Measurements from ENCODE around the gene LDLRAD3.
"Not testable (repeated sequence)": the region's sequence is repeated elsewhere in the genome, so short reads cannot be mapped to it uniquely, and the experiment has no call there.

LDLRAD3 gene

DNA sequence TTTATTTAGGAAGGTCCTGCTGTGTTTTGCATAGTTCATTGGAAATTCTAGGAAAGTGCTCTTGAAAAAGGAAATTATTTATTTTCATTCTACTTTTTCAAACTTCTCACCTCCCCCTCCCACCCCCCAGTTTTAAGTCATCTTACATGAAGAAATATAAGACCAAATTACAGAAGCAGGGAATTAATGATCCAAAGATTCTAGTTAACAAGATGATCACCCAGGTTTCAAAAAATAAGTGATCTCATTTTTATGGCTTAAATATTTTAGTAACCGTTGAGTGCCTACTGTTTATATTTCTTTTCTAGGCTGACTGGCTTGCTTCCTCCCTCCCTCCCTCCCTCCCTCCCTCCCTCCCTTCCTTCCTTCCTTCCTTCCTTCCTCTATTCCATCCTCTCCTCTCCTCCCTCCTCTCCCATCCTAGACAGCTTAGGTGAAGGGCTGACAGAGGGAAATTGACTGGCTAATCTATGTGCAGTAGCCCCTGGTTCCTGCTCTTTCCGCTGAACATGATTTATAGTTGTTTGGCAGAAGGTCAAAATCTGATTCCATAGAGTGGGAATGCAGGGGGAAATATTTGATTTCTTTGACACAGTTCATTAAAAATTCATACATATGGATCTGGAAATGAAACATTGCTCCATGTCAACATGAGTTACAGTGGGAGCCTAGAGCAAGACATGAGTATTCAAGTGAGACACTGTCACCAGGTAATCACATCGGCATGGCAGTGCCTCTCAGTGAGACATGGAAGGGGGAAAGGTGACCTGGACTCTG lies 221.9 kb downstream of the LDLRAD3 start:
- DNase-seq: peak; percentile 76

DNA sequence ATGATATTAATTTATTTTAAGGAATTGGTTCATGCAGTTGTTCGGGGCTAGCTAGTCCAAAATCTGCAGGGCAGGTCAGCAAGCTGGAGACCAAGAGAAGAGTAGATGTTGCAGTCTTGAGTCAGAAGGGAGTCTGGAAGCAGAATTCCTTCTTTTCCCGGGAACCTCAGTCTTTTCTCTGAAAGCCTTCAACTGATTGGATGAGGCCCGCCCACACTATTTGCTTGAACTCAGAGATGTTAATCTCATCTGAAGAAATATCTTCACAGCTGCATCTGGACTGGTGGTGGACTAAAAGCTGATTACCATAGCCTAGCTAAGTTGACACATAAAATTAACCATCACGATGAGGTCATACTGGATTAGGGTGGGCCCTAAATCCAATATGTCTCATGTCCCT lies 223.2 kb downstream of the LDLRAD3 start:
- DNase-seq: no peak

DNA sequence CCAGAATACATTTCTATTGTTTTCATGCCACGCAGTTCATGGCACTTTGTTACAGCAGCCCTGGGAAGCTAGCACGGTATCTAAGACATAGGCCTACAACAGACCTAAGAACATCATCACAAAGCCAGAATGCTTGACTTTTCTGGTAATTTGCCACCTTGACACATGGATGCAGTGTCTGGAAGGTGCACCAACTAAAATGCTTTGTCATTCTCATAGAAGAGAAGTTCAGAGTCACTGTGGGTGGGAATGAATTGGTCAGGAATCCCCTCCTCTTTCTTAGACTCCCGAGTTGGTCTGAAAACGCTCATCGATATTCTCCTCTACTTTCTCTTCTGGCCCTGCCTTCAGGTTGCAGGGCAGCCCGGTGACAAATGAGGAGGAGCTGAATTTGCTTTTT lies 223.9 kb downstream of the LDLRAD3 start:
- DNase-seq: no peak

DNA sequence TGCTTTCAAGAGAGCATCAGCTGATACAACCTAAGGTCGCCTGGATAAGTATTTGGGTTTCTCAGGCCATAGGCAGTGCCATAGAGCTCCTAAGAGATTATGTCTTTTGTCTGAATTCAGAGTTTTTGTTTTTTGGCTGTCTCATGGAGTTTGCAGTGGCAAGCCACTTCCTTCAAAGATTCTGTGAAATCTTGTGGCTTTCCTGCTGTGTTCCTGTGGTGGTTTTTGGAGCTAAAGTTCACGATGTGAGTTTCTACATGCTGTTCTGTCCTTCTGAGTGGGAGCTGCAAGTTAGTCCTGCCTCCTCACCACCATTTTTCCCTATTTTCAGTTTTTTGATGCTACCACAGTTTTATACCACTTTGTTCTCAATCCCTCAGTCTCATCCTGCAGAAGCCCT lies 234.0 kb downstream of the LDLRAD3 start:
- DNase-seq: no peak

DNA sequence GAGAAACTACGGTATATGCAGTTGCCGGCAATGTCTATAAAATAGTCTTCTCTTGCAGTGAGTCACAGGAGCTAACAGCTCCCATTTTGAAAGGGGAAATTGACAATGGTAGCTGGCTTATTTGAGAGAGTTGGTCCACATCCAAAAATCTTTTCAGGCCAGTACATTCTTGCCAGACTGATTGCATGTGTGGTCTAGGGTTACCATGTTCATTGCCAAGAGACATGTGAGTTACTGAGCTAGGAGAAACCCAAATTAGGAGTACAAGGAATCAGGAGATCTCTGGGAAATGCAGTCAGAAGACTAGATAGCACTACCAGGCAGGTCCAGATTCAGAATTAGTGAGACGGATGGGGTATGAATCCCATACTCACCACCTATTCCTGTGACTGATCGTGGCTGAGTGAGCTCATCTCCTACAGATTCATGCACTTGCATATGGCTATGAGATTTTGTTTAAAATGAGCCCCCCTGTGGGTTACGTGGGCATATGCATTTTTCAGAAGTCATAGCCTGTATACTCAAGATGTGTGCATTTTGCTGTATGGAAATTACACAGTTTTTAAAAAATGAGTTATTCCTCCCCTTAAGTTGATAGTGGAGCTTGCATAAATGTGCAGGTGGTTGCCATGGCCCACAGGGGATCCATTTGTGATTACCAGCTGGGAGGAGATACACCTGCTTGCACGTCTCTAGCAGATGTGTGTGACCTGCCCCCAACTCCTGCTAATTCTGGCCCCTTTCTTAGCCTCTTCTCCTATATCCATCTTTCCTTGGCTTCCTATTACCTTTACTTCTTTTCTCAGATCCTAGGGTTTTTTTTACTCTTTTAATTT lies 242.7 kb downstream of the LDLRAD3 start:
- peak; percentile 75 for DNase-seq

DNA sequence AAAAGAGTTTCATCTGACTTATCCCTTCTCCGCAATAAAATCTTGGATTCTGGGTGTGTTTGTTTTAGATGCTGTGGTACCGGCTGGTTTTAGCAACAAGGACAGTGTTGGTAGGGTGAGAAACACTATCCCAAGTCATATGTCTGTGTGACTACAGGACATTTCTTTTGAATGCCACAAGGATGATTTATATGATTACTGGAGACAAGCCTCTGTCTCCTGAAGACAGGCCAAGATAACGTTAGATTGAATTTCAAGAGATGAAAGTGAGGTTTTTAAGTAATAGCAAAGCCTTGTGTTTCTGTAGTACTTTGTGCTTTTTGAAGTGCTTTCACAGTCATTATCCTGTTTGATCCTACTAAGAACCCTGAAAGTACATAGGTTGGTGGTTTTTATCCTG lies 243.8 kb downstream of the LDLRAD3 start:
- DNase-seq: no peak

DNA sequence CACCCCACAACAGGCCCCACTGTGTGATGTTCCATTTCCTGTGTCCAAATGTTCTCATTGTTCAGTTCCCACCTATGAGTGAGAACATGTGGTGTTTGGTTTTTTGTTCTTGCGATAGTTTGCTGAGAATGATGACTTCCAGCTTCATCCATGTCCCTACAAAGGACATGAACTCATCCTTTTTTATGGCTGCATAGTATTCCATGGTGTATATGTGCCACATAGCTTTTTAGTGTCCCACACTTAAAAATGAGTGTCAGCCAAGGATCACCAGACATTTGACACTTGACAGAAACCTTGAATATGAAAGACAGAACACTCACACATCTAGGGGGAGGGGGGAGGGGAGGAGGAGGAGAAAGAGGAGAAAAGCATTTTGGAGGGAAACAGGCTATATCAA lies 245.9 kb downstream of the LDLRAD3 start:
- DNase-seq: not testable (repeated sequence)

DNA sequence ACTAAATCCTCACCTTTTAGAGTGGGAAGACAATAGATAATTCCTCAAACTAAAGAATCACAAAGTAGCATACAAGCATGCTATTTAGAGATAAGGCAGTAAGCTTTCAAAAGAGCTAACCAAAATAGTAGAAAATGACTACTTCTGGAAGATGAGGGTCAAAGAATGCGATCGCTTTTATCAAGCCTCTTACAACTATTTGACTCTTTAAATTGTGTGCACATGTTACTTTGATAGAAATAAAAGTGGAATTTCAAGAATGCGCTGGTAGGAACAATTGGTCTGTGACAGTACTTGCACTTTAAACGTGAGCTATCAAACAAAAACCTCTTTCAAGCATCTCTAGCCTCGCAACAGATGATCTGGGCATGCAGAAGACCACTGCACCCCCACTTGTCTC lies 248.1 kb downstream of the LDLRAD3 start:
- DNase-seq: no peak

DNA sequence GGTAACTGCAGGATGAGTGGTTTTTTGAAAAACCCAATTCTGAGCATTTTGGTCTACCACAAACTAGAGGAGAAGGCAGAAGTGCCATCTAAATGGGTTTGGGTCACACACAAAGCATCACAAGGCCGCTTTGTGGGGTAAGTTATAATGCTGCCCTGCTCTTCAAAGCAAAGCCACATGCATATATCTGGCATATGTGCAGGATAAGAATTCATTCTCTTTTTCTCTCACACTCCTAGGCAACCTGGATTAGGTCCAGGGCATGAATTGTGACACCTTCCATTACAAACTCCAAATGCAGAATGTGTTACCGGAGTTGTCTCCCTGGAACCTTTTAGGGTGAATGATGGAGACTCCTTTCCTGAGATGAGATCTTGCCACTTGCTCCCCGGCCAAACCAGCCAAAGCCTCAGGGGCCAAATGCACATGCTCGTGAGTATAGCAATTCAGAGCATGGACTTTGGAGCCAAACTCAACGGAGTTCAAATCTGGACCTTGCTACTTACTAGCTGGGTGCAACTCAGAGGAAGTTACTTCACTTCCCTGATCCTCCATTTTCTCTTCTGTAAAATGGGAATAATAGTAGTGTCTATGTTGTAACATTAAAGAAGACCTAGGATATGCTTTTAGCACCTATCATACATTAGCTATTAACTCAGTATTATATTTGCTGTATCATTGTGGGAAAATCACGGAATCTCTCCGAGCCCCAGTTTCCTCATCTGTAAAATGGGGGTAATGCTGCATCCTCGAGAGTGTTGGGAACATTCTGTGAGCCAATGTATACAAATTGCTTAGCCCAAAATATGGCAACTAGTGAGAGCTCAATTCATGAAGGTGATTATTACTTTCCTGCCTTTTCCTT lies 248.8 kb downstream of the LDLRAD3 start:
- DNase-seq: no peak

DNA sequence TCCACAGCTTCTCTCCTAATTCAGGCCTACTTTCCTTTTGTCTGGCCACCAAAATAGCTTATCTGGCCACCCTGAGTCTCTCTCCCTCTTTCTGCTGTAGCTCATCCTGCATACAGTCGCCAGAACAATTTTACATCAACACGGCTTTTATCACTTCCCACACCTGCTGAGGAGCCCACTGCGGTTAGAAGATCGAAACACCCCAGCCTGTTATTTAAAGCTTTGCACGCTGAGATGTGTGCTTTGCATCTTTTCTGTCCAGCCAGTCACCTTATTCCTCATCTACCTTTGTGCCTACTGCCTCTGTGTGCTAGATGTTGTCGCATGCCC lies 249.4 kb downstream of the LDLRAD3 start:
- DNase-seq: no peak

DNA sequence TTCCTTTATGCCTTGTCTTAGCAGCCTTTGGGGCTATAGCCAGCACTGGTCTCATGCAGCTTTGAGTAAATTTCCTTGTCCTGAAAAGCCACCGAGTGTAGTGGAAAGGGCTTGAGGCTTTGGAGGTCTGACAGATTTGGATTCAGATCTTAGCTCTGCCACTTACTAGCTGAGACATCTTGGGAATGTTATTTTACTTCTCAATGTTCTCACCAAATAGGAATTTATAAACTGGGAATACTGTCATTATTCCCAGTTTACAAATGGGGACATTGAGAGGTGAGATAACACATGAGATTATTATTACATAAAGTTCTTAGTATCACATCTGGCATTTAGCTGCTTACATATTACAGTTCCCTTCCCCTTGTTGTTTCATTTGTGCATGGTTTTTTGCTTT lies 249.9 kb downstream of the LDLRAD3 start:
- peak; percentile 11 for DNase-seq

DNA sequence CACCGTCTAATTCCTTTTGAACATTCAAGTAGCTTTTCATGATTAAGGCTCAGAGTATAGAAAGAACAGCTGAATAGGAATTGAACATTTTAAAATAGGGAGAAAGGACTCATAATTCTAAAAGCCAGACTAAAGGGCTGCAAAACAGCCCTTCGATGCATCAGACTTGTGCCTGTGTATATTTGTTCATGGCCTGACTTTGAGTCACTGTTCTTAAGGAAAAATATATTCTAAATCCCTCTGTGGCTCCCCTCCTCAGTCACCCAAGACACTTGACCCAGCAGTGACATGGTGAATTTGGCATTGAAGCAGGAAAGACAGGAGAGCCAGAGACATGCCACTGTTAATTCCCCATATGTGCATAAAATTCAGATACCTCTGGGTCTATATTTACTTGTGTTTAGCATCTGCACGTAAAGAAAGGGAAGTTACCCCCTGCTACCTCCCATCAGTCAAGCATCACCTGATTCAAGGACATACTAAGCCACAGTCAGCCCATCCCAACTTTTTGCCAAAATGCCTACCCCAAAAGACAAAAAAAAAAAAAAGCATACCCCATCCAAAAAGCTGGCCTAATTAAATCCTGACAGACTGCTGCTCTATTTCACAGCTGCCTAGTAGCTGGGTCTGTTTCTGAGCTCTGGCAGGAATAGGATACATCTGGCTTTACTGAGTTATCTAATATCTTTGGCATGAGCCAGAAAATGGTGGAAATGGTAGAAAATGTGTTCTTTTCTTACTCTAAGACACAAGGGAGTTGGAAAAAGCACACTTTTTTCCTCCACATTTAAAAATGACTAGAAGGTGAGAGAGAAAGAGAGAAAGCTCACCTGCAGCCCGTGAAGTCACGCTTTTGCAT lies 251.9 kb downstream of the LDLRAD3 start:
- DNase-seq: peak; percentile 14

DNA sequence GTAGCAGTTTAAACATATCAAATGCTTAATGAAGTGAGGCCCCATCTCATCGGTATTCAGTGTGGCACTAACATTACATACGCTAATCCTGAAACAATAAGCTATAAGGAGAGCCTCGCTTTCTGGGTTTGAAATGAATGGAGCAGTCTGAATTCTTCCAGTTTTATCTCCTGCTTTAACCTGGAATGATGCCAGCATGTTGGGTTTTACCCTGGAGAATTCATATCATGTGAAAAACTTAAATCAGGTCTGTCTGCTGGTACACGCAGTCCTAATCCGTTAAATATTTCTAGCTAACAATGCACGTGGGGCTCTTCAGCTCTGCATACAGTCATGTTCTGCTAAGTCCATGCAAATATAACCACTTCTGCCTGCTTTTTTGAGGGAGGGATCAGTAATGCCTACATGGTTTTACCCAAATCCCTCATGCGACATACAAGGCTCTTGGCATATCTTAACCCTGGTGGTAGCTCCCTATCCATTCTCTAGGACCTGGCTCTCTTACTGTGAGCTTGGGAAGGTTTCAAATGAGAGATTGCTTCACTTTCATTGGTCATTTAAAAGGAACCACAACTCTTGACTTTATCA lies 252.6 kb downstream of the LDLRAD3 start:
- DNase-seq: peak; percentile 41

DNA sequence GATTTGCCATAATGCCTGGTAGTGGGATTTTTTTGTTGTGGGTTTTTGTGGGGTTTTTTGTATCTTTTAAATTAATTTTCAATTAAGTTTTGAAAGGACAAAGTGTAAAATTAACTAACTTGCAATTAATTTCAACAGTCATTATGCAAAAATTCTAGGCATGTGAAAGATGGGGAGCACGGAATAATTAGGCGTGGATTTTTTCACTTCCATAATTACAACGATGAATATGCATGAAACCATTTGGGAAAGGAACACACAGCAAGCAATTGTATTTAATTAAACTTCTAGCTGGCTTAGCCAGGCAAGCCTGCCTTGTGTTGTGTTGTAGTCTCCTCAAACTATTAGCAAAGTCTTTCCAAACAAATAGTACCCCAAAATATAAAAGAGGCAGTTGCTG lies 257.5 kb downstream of the LDLRAD3 start:
- DNase-seq: no peak

DNA sequence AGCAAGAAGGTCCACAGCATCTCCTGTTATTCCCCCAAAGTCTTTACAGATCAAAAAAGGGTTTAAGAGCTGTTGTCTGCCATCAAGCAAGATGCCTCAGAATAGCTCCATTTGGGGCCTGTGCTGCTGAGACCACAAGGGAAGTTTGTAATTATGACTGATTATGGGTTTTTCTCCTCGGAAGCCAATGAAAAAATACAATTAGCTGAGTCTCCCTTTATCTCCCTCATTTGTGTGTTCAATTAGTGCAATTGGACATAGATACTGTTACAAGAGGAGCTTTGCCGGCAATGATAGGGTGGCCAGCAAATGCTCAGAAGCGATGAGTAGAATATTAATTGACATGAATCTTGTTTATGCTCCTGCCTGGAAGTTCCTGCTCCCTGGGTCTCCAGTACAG lies 261.7 kb downstream of the LDLRAD3 start:
- no peak for DNase-seq

DNA sequence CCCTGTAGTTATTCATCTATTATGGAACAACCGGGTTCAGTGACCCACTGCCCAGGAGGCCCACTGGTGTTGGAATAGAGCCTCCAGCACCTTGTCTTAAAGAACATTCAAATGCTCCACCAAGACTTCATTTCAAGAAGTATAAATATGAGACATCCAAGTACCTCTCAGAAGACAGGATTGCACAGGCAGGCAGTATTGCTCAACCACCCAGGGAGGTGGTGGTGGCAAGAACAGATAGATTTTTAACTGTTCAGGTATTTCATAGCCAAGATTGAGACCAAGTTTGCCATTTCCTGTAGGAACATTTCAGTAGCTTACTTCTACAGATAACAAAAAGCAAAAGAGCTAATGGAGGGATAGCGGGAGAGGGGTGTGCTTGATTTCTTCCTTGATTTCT lies 266.7 kb downstream of the LDLRAD3 start:
- DNase-seq: no peak

DNA sequence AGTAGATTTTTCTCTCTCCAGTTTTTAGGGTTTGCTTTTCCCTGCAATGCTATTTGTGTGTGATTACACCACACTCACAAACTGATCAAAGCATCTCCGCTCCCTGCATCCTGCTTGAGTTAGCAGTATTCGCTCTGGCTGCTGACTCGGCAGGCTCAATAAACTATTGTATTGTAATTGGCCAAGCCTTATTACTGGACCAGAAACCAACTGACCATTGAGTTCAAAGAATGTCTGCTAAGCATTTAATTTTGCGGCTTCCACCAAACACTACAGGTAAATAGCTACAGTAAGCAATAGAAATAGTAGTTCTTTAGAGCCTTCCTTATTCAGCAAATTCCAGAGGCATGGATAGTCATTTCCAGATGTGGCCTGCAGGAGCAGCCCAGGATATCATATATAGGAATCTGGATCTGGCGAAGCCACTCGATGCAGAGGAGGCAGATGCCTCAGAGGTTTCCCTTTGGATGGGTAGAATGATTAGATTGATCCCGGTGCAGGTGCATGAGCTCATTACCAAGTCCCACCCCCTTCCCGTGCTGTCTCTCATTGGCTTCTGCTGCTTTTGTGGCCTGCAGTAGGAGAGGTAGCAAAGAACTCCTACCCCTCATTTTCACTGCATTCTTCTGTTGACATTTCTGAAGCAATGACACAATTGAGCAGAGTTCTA lies 268.0 kb downstream of the LDLRAD3 start:
- no peak for DNase-seq

DNA sequence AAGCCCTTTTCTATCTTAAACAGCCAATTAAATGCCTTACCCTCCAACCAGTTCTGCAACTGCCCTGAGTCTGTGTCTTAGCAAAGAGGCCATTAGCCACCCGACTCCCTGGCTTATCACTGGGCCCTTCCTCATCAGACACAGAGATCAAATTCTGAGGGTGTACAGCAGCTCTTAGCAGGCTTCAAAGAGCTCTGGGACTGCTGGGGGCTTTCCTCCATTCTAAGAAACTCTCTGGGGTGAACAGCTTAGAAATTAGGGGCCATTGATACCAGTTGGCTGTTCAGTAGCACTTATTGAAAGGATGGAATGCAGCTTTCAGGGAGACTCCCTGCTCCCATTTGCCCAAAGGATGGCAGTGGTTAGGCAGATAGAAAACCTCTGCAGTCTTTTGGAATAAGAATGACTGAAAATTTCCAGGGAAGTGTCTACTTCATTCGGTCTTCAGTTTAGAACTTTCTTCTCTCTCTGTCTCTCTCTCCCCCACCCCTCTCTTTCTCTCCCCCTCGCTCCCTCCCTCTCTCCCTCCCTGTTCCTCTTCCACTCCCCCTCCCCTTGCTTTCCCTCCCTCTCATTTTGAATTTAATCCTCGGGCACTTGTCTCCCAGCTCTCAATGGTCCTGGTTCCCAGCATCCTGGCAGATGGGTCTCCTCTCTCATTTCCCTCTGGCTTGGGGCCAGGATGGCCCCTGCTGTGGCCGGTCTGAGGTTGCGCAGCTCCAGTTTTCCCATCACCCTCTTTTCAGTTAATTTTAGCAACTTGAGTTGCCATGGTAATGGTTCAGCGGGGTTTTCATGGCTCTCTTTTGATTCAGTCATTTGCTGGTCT lies 268.9 kb downstream of the LDLRAD3 start:
- no peak for DNase-seq

DNA sequence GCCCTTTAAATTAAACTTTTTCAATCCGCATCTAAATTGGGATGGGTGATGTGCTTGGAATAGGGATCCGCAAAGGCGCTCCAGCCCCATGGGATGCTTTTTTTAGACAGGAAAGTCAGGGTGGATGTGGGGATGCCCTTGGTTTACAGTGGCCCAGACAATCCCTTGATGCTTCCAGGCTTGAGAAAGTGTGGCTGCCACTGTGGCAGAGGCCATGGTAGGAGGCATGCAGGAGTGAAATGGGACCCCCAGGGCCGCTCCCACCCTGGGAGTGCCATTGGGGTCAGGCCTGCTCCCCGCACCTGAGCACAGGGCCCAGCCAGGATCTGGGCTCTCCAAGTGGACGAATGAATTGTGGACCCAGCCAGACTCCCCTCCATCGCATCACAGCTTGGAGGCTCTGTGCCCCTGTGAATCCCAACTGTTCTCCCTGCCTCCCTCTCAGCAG lies 269.6 kb downstream of the LDLRAD3 start:
- DNase-seq: no peak

DNA sequence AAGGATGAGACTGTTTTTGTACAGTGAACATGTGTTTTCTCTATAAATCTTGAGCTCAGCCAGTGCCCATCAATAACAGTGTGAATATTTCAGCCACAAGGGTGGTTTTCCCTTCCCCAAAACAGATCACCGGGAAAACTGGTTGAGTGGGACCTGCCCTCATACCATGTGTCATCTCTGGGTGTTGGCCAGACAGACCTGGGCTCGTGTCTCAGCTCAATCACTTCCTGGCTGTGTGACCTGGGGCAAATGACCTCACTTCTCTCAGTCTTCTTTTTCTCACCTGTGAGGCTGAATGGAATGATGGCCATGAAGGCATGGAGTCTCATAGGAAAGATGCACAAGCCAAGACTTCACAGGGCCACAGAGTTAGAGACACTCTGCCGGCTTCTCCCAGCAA lies 270.6 kb downstream of the LDLRAD3 start:
- no peak for DNase-seq

Data from fibroblast of skin of scalp (primary cell).